ENCODE measurements around the gene GLDC. TPM values are rescaled to one million over a fixed set of nuclear protein-coding genes. Genes with fewer than 3 reads are reported as not detected.

GLDC gene
- total RNA-seq, 4 donors from 2014 or later: 14.4 to 54.1 (median 21.8) TPM

DNA sequence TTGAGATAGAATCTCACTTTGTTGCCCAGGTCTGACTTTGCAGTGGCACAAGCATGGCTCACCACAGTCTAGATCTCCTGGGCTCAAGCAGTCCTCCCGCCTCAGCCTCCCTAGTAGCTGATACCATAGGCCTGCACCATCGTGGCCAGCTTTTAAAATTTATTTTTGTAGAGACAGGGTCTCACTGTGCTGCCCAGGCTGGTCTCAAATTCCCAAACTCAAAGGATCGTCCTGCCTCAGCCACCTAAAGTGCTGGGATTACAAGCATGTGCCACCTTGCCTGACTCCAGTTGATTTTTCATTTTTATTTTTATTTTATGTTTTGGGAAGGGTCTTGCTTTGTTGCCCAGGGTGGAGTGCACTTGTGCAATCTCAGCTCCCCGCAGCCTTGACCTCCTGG is 41.7 kb upstream of the GLDC start:
- Histone ChIP-seq H3K9me3 (no peaks in the 10 kb centered on the region), H3K4me1 (peaks cover 0 to 23% (median 0%) of the 10 kb centered on the region in 4 donors), H3K4me3 (no peak overlapping the region), H3K27ac (no peak overlapping the region), H3K36me3 (peaks cover 0 to 15% (median 0%) of the 10 kb centered on the region in 3 donors), H3K27me3 (no peaks in the 10 kb centered on the region)
- DNase-seq (ENCODE audit: low spot score in 2 of 2): no peak
- no peak for TF ChIP-seq EP300 (IDR thresholded peaks at IDR 0.05)
- WGBS, 2 donors: 92 to 93% methylated on average over 4 of the region's 4 CpGs

DNA sequence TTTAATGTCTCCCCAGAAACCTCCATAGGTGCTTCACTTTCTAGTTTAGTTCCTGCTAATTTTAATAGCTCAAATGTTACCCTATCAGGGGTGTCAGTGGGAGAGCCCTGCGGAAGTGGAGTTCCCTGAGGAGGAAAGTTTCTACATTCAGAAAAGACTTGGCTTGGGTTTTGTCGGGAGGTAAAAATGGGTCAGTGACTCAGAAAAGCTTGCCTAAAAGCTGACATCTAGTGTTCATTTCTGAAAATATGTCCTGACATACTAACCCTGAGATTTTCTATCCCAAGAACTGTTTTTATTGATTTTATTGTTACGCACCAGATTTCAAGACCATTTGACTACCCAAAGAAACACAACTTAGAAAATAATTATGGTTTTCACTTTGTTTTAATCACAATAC is 40.9 kb upstream of the GLDC start:
- no peak overlapping the region for H3K4me3 ChIP-seq
- TF ChIP-seq POLR2A (IDR thresholded peaks at IDR 0.05) (no peak), EP300 (IDR thresholded peaks at IDR 0.05) (no peak)
- TF ChIP-seq, protein P1, sequence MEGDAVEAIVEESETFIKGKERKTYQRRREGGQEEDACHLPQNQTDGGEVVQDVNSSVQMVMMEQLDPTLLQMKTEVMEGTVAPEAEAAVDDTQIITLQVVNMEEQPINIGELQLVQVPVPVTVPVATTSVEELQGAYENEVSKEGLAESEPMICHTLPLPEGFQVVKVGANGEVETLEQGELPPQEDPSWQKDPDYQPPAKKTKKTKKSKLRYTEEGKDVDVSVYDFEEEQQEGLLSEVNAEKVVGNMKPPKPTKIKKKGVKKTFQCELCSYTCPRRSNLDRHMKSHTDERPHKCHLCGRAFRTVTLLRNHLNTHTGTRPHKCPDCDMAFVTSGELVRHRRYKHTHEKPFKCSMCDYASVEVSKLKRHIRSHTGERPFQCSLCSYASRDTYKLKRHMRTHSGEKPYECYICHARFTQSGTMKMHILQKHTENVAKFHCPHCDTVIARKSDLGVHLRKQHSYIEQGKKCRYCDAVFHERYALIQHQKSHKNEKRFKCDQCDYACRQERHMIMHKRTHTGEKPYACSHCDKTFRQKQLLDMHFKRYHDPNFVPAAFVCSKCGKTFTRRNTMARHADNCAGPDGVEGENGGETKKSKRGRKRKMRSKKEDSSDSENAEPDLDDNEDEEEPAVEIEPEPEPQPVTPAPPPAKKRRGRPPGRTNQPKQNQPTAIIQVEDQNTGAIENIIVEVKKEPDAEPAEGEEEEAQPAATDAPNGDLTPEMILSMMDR (IDR thresholded peaks at IDR 0.05): peak in 1 of 5 experiments; percentile 12
- H3K36me3 ChIP-seq: peaks cover 0 to 15% (median 0%) of the 10 kb centered on the region in 3 donors
- H3K27ac ChIP-seq: peak overlapping the region in 1 of 4 donors; percentile 41
- H3K4me1 ChIP-seq: peaks cover 0 to 26% (median 0%) of the 10 kb centered on the region in 4 donors
- no peak for DNase-seq (ENCODE audit: low spot score in 2 of 2)
- 30 to 40% methylated on average over 3 of the region's 3 CpGs for WGBS, 2 donors
- no peaks in the 10 kb centered on the region for H3K27me3 ChIP-seq
- H3K9me3 ChIP-seq: no peaks in the 10 kb centered on the region

DNA sequence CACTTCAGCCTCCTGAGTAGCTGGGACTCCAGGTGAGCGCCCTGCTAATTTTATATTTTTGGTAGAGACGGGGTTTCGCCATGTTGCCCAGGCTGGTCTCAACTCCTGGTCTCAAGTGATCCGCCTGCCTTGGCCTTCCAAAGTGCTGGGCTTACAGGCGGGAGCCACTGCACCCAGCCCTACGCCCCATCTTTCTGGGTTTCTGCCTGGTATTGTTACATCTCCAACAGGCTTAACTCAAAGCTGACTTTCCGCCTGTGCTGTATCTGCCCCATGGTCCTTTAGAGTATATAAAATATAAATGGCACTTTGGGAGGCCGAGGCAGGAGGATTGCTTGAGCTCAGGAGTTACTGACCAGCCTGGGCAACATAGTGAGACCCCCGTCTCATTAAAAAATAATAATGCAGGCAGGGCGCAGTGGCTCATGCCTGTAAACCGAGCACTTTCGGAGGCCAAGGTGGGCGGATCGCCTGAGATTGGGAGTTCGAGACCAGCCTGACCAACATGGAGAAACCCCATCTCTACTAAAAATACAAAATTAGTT is 36.5 kb upstream of the GLDC start:
- no peak for DNase-seq (ENCODE audit: low spot score in 2 of 2)

DNA sequence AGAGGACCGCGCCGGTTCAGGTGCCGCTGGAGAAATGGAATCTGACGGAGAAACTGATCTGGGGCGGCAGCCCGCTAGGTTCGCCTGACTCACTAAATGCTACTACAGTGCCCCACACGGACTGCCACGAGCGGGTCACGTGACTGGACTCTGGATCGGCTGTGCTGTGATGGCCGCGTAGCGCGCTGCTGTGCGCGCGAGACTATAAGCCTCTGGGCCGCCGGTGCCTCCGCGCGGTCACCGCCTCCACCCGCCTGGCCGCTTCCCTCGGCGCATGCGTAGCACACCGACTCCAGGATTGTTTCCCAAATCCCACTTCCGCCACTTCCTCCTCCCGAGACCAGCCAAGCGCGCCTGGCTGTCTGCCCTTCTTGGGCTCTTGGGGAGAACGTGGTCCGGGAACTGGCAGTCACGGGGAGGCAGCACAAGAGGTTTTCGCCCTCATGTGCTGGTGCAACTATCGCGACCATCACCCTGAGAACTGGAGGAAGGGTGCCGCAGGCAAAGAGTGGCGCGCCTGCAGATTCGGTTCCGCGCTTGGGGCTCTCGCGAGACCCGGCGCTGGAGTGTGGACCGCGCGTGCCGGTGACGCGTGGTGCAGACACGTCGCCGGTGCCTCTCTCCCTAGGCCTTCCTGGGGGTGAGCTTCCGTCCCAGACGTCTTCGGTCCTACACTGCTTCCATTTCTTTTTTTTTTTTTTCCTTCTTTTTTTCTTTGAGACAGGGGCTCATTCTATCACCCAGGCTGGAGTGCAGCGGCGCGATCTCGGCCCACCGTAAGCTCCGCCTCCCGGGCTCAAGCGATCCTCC is 35.8 kb upstream of the GLDC start:
- H3K4me1 ChIP-seq: peaks cover 0 to 24% (median 0%) of the 10 kb centered on the region in 4 donors
- no peaks in the 10 kb centered on the region for H3K36me3 ChIP-seq
- TF ChIP-seq EP300 (IDR thresholded peaks at IDR 0.05) (peak in 1 of 2 donors; percentile 93), POLR2A (IDR thresholded peaks at IDR 0.05) (peak; percentile 62 to 74)
- TF ChIP-seq, protein P1 (IDR thresholded peaks at IDR 0.05): peak in 1 of 5 experiments; percentile 31
- no peaks in the 10 kb centered on the region for H3K9me3 ChIP-seq
- peak overlapping the region; percentile 93 to 97 (median 96) for H3K27ac ChIP-seq
- H3K4me3 ChIP-seq: peak overlapping the region; percentile 58 to 89 (median 70)
- 0% methylated on average over 55 to 64 of the region's 72 CpGs for WGBS, 2 donors
- DNase-seq (ENCODE audit: low spot score in 2 of 2): peak; percentile 92 to 94
- H3K27me3 ChIP-seq: no peaks in the 10 kb centered on the region

More for the DNA sequence above, 36.5 kb upstream of the GLDC start:
- Histone ChIP-seq H3K9me3 (no peaks in the 10 kb centered on the region), H3K27me3 (no peaks in the 10 kb centered on the region), H3K4me3 (peak overlapping the region; percentile 58 to 89 (median 70)), H3K36me3 (no peaks in the 10 kb centered on the region), H3K4me1 (peaks cover 0 to 30% (median 0%) of the 10 kb centered on the region in 4 donors), H3K27ac (peak overlapping the region; percentile 93 to 97 (median 96))
- TF ChIP-seq, protein P1 (IDR thresholded peaks at IDR 0.05): no peak
- TF ChIP-seq POLR2A (IDR thresholded peaks at IDR 0.05) (no peak), EP300 (IDR thresholded peaks at IDR 0.05) (no peak)
- WGBS, 2 donors: 37 to 45% methylated on average over 15 of the region's 15 CpGs

GRCh38 chr9:6680797-6681146 is 35.2 kb upstream of the GLDC start:
- no peak for TF ChIP-seq POLR2A (IDR thresholded peaks at IDR 0.05)
- TF ChIP-seq, protein P1 (IDR thresholded peaks at IDR 0.05): no peak
- Histone ChIP-seq H3K4me1 (peaks cover 0 to 20% (median 0%) of the 10 kb centered on the region in 4 donors), H3K9me3 (no peaks in the 10 kb centered on the region), H3K36me3 (no peaks in the 10 kb centered on the region), H3K27ac (peak overlapping the region; percentile 93 to 97 (median 96)), H3K27me3 (no peaks in the 10 kb centered on the region), H3K4me3 (peak overlapping the region; percentile 58 to 89 (median 70))
- peak; percentile 15 to 41 for DNase-seq (ENCODE audit: low spot score in 2 of 2)
- 1 to 3% methylated on average over 25 to 26 of the region's 26 CpGs for WGBS, 2 donors

Data from tibial nerve (tissue), 4 donors.